Measurements from ENCODE around the gene EYS. TPM values are rescaled to one million over a fixed set of nuclear protein-coding genes. Genes with fewer than 3 reads are reported as not detected.

Gene EYS
- total and polyA plus RNA-seq, 2 of the 8 experiments (the other 6 are each of a cell fraction or from before 2014, with no cell fraction given) = 0.05 to 0.13 TPM

DNA sequence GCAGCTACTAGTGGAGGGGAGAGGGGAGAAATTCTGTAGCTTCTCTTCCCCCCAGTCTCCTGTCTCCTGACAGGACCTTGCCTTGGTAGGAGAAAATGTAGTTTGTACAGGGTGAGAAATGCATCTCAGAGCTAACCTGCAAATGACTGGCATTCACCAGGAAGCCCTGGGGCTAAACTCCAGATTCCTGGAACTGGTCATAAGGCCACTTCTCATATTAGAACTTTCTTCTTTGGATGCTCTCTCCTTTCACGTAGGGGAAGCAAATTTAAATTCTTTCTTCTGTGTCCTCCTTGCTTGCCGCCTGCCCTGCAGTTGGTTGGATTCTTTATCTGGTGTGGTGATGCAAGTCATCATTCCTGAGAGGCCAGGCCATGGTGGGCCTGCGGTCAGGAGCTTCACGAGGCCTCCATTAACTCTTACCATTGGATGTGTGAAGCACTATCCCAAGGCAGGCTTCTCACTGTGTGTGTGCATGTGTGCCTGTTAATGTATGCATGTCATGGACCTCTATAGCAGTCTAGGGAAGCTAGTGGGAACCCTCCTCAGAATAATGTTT, 1889.5 kb downstream of the EYS start (continued):
- TF ChIP-seq, protein P1, sequence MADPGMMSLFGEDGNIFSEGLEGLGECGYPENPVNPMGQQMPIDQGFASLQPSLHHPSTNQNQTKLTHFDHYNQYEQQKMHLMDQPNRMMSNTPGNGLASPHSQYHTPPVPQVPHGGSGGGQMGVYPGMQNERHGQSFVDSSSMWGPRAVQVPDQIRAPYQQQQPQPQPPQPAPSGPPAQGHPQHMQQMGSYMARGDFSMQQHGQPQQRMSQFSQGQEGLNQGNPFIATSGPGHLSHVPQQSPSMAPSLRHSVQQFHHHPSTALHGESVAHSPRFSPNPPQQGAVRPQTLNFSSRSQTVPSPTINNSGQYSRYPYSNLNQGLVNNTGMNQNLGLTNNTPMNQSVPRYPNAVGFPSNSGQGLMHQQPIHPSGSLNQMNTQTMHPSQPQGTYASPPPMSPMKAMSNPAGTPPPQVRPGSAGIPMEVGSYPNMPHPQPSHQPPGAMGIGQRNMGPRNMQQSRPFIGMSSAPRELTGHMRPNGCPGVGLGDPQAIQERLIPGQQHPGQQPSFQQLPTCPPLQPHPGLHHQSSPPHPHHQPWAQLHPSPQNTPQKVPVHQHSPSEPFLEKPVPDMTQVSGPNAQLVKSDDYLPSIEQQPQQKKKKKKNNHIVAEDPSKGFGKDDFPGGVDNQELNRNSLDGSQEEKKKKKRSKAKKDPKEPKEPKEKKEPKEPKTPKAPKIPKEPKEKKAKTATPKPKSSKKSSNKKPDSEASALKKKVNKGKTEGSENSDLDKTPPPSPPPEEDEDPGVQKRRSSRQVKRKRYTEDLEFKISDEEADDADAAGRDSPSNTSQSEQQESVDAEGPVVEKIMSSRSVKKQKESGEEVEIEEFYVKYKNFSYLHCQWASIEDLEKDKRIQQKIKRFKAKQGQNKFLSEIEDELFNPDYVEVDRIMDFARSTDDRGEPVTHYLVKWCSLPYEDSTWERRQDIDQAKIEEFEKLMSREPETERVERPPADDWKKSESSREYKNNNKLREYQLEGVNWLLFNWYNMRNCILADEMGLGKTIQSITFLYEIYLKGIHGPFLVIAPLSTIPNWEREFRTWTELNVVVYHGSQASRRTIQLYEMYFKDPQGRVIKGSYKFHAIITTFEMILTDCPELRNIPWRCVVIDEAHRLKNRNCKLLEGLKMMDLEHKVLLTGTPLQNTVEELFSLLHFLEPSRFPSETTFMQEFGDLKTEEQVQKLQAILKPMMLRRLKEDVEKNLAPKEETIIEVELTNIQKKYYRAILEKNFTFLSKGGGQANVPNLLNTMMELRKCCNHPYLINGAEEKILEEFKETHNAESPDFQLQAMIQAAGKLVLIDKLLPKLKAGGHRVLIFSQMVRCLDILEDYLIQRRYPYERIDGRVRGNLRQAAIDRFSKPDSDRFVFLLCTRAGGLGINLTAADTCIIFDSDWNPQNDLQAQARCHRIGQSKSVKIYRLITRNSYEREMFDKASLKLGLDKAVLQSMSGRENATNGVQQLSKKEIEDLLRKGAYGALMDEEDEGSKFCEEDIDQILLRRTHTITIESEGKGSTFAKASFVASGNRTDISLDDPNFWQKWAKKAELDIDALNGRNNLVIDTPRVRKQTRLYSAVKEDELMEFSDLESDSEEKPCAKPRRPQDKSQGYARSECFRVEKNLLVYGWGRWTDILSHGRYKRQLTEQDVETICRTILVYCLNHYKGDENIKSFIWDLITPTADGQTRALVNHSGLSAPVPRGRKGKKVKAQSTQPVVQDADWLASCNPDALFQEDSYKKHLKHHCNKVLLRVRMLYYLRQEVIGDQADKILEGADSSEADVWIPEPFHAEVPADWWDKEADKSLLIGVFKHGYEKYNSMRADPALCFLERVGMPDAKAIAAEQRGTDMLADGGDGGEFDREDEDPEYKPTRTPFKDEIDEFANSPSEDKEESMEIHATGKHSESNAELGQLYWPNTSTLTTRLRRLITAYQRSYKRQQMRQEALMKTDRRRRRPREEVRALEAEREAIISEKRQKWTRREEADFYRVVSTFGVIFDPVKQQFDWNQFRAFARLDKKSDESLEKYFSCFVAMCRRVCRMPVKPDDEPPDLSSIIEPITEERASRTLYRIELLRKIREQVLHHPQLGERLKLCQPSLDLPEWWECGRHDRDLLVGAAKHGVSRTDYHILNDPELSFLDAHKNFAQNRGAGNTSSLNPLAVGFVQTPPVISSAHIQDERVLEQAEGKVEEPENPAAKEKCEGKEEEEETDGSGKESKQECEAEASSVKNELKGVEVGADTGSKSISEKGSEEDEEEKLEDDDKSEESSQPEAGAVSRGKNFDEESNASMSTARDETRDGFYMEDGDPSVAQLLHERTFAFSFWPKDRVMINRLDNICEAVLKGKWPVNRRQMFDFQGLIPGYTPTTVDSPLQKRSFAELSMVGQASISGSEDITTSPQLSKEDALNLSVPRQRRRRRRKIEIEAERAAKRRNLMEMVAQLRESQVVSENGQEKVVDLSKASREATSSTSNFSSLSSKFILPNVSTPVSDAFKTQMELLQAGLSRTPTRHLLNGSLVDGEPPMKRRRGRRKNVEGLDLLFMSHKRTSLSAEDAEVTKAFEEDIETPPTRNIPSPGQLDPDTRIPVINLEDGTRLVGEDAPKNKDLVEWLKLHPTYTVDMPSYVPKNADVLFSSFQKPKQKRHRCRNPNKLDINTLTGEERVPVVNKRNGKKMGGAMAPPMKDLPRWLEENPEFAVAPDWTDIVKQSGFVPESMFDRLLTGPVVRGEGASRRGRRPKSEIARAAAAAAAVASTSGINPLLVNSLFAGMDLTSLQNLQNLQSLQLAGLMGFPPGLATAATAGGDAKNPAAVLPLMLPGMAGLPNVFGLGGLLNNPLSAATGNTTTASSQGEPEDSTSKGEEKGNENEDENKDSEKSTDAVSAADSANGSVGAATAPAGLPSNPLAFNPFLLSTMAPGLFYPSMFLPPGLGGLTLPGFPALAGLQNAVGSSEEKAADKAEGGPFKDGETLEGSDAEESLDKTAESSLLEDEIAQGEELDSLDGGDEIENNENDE (IDR thresholded peaks at IDR 0.05; ENCODE audit: insufficient replicate concordance, low read length) = no peak
- no peak for TF ChIP-seq TEAD4 (IDR thresholded peaks at IDR 0.05; ENCODE audit: low read depth, low read length)
- no peak for TF ChIP-seq POU5F1 (IDR thresholded peaks at IDR 0.05; ENCODE audit: low read depth, low read length)
- no peak for TF ChIP-seq BRCA1 (IDR thresholded peaks at IDR 0.05; ENCODE audit: low read depth, low read length)
- no peak for TF ChIP-seq BACH1 (IDR thresholded peaks at IDR 0.05; ENCODE audit: low read length)
- no peak for TF ChIP-seq SIN3A (conservative IDR thresholded peaks at IDR 0.05 in 1 of 2, IDR thresholded peaks at IDR 0.05 in 1 of 2; ENCODE audit: low read depth in 1 of 2, low read length in 2 of 2)
- TF ChIP-seq JUN (IDR thresholded peaks at IDR 0.05; ENCODE audit: low read depth, low read length) = no peak

Measured in H1 (cell line).